Panc1 (cell line): ENCODE results near the gene TBX2. TPM values are rescaled to one million over a fixed set of nuclear protein-coding genes. Genes with fewer than 3 reads are reported as not detected.

Source experiments
- ATAC-seq: fragments of 200-7000 bp; cut with Tn5 transposase; 2 replicates; pipeline ENCODE4 v1.9.1; 2020; ENCODE audit warnings: mild to moderate bottlenecking, moderate library complexity
- BruUV-seq: library from RNA; stranded (reverse); fragments of 400-500 nt; replicated peaks from 2 replicates; lab custom pipeline; 2021; lab: Mats Ljungman, UMichigan
- CTCF ChIA-PET: fragments of 300-600 bp; sonication (Branson Sonifier 250); formaldehyde crosslinking; loops from one replicate; lab custom pipeline; 2022; ENCODE audit warnings: antibody characterized with exemption; lab: Charles Lee
- POLR2A ChIA-PET: fragments of 300-600 bp; sonication (Branson Sonifier 250); formaldehyde crosslinking; loops from one replicate; lab custom pipeline; 2022; ENCODE audit warnings: antibody characterized with exemption; lab: Charles Lee
- DNase-seq: peaks from one replicate; pipeline ENCODE4 v3.0.0-alpha.2; 2010; ENCODE audit warnings: low read depth, low spot score
- H3K27ac ChIP-seq: 2 replicates; pipeline ENCODE4 v1.5.1; 2011; ENCODE audit warnings: mild to moderate bottlenecking, low read length, inconsistent platforms
- H3K27me3 ChIP-seq: fragments of 200-500 bp; sonication (Bioruptor generic); 2 replicates; pipeline ENCODE4 v1.6.0; 2014; ENCODE audit warnings: low read length, inconsistent platforms; ENCODE audit not compliant: control insufficient read depth, insufficient read depth
- H3K36me3 ChIP-seq: fragments of 200-500 bp; sonication (Bioruptor generic); 2 replicates; pipeline ENCODE4 v1.5.1; 2014; ENCODE audit warnings: inconsistent platforms, mild to moderate bottlenecking, low read length, moderate library complexity; ENCODE audit not compliant: control insufficient read depth, insufficient read depth
- H3K4me1 ChIP-seq: 2 replicates; pipeline ENCODE4 v1.5.1; 2011; ENCODE audit warnings: inconsistent platforms, mild to moderate bottlenecking, low read length, moderate library complexity; ENCODE audit not compliant: control insufficient read depth, insufficient read depth
- H3K4me3 ChIP-seq, 2 experiments: 2 replicates each; pipeline ENCODE4 v1.5.1; 2011 to 2012; ENCODE audit warnings: low read depth in 2 of 2, low read length in 2 of 2, mild to moderate bottlenecking in 2 of 2, inconsistent platforms in 1 of 2, moderate library complexity in 1 of 2
- H3K9me3 ChIP-seq: fragments of 200-500 bp; sonication (Bioruptor generic); 2 replicates; pipeline ENCODE4 v1.5.1; 2014; ENCODE audit warnings: low read depth, mild to moderate bottlenecking, inconsistent platforms, low read length, moderate library complexity; ENCODE audit not compliant: control insufficient read depth, insufficient read depth
- CTCF ChIP-seq: fragments of 450-650 bp; IDR thresholded peaks from 2 replicates; pipeline ENCODE4 v1.5.1; 2017; ENCODE audit warnings: mild to moderate bottlenecking
- POLR2AphosphoS5 ChIP-seq: IDR thresholded peaks from 2 replicates; pipeline ENCODE4 v1.6.1; 2012; ENCODE audit warnings: mild to moderate bottlenecking, low read depth, low read length, moderate library complexity
- REST ChIP-seq, 2 experiments: IDR thresholded peaks; 2 replicates each; pipeline ENCODE4 v1.6.1; 2011 to 2012; ENCODE audit warnings: low read depth in 2 of 2, control low read depth in 1 of 2, low read length in 1 of 2, mild to moderate bottlenecking in 1 of 2, moderate library complexity in 1 of 2; ENCODE audit not compliant: insufficient read depth in 1 of 2
- SIN3A ChIP-seq: IDR thresholded peaks from 2 replicates; pipeline ENCODE4 v1.6.1; 2012; ENCODE audit warnings: low read depth, mild to moderate bottlenecking, low read length, moderate library complexity, borderline replicate concordance; ENCODE audit not compliant: insufficient read depth
- TCF7L2 ChIP-seq: IDR thresholded peaks from 2 replicates; pipeline ENCODE4 v1.6.1; 2011; ENCODE audit warnings: mild to moderate bottlenecking, low read depth, low read length, inconsistent platforms
- in situ Hi-C: cut with HindIII; loops from 2 replicates; pipeline ENCODE4 v1.10.0; 2016; ENCODE audit warnings: low sequenced_read_pairs, low pct_unique_long_range_greater_than_20kb
- intact Hi-C: fragments of 100-400 bp; cut with micrococcal nuclease; formaldehyde crosslinking; loops from one replicate; pipeline ENCODE4 v1.10.0; 2022; ENCODE audit not compliant: unreplicated experiment
- total RNA-seq: library from RNA; stranded (reverse); gene quantifications from one replicate; pipeline ENCODE4 v1.2.1, GENCODE V29; 2021; ENCODE audit not compliant: unreplicated experiment

Gene TBX2
- total RNA-seq, 1 experiment from 2014 or later, result 35.6 TPM

DNA sequence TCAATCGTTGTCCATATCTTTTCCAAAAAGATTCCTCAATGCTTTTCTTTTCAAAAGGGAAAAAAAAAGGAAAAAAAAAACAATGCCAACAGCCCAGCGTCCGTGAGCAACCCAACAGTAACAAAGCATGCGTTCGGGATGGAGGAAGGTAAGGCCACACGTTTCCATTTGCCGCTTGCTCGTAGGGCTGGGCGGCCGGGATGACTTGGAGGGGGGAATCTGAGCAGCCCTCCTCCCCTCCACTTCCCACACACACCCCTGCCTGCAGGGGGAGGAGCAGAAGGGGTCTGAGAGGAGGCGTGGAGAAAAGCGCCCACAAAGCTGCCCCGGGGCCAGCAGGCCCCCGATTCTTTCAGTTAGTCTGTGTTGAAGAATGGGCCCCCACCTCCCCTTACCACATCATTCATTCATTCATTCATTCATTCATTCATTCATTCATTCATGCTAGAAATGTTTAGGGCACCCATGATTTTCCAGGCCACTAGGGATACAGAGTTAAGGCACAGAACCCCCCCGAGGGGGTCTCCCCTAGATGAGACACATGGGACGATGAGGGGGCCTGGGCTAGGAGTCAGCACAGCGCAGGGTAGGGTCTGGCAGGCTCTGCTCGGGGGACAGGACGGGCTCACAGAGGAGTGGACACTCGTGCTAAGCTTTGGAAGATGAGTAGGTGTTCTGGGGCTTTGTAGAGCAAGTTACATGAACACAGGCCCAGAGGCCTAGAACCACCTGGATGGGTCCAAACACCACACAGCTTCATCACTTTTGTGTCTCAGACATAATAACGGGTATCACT is 10.9 kb upstream of the TBX2 start:
- ChIA-PET CTCF (no interaction called here), POLR2A (no interaction called here)
- ATAC-seq (no peak), DNase-seq (no peak)
- BruUV-seq, result no TSS peak
- no peak for TF ChIP-seq CTCF
- no peak for TF ChIP-seq POLR2AphosphoS5
- TF ChIP-seq SIN3A, result no peak
- TF ChIP-seq TCF7L2, result no peak
- TF ChIP-seq REST (IDR thresholded peaks at IDR 0.05; ENCODE audit: insufficient read depth in 1 of 2, low read depth in 2 of 2, low read length in 1 of 2), result no peak
- Histone ChIP-seq H3K4me3 (no peak overlapping the region), H3K36me3 (no peaks in the 10 kb centered on the region), H3K27ac (peak overlapping the region; percentile 57), H3K27me3 (no peaks in the 10 kb centered on the region), H3K9me3 (no peaks in the 10 kb centered on the region), H3K4me1 (peaks cover 34% of the 10 kb centered on the region)
- intact Hi-C loops (no loop called here), in situ Hi-C loops (no loop called here)

- H3K36me3 ChIP-seq, result no peaks in the 10 kb centered on the region
- peak; percentile 73 for ATAC-seq
- H3K27ac ChIP-seq, result peak overlapping the region; percentile 70
- no peak overlapping the region for H3K4me3 ChIP-seq
- ChIA-PET CTCF (interaction anchor here (0.6 to 0.7 kb wide), 3 partner anchors 8 to 100 kb away, joined by 4 to 6 read pairs (median 4); no protein-coding TSS in a partner anchor), POLR2A (no interaction called here)
- in situ Hi-C loops, result no loop called here
- no peaks in the 10 kb centered on the region for H3K9me3 ChIP-seq
- no peaks in the 10 kb centered on the region for H3K27me3 ChIP-seq
- no peak for DNase-seq
- no TSS peak for BruUV-seq
- peaks cover 42% of the 10 kb centered on the region for H3K4me1 ChIP-seq
- intact Hi-C loops, result loop anchor here (10.0 kb wide), 1 partner anchor 385 kb away; no protein-coding TSS in a partner anchor
- TF ChIP-seq CTCF, result peak; percentile 99
- no peak for TF ChIP-seq POLR2AphosphoS5
Observed at GRCh38 chr17:61389670-61390478, 9.8 kb upstream of the TBX2 start.
